GM12878 (cell line): ENCODE results near the gene PRRG4. TPM values are rescaled to one million over a fixed set of nuclear protein-coding genes. Genes with fewer than 3 reads are reported as not detected.
"Not testable (repeated sequence)": the region's sequence is repeated elsewhere in the genome, so short reads cannot be mapped to it uniquely, and the experiment has no call there.

Experiments
- ATAC-seq: fragments of 200-7000 bp; cut with Tn5 transposase; 3 replicates; pipeline ENCODE4 v1.9.1; 2020; ENCODE audit warnings: mild to moderate bottlenecking, moderate library complexity
- BruUV-seq: library from RNA; stranded (reverse); fragments of 400-500 nt; replicated peaks from 2 replicates; lab custom pipeline; 2021; lab: Mats Ljungman, UMichigan
- CTCF ChIA-PET: fragments of 300-600 bp; sonication (Branson Sonifier 250); formaldehyde crosslinking; extraction: SDS; loops from one replicate; lab custom pipeline; 2021; ENCODE audit warnings: inconsistent platforms; lab: Yijun Ruan, JAX
- POLR2A ChIA-PET: fragments of 350-600 bp; formaldehyde crosslinking; extraction: SDS; loops from one replicate; lab custom pipeline; 2021; ENCODE audit warnings: inconsistent platforms; lab: Charles Lee
- RAD21 ChIA-PET: fragments of 300-600 bp; sonication (Branson Sonifier 250); formaldehyde crosslinking; loops from one replicate; lab custom pipeline; 2023; ENCODE audit warnings: antibody characterized with exemption; ENCODE audit not compliant: unreplicated experiment; lab: Charles Lee
- SMC1A ChIA-PET: fragments of 300-600 bp; sonication (Branson Sonifier 250); formaldehyde crosslinking; loops from one replicate; lab custom pipeline; 2023; ENCODE audit not compliant: unreplicated experiment, uncharacterized antibody; lab: Charles Lee
- DNase-seq: peaks from one replicate; pipeline ENCODE4 v3.0.0-alpha.2; 2011; ENCODE audit warnings: low read depth, low spot score
- FAIRE-seq: peaks from 3 replicates; lab custom pipeline; 2011; peaks lifted over from hg19 to GRCh38; lab: Jason Lieb, UNC
- H2AFZ ChIP-seq: 2 replicates; pipeline ENCODE4 v1.6.0; 2011; ENCODE audit warnings: low read depth, low read length, control low read depth; ENCODE audit not compliant: control insufficient read depth
- H3K27ac ChIP-seq: 2 replicates; pipeline ENCODE4 v1.5.1; 2011; ENCODE audit warnings: control low read depth; ENCODE audit not compliant: control insufficient read depth, insufficient read depth
- H3K27me3 ChIP-seq, 2 experiments: replicated peaks in 1 of 2; 2 replicates each; pipeline versions ENCODE4 v1.6.0 to v1.6.1; 2011; ENCODE audit warnings: low read length in 1 of 2; ENCODE audit not compliant: control insufficient read depth in 2 of 2, insufficient read depth in 2 of 2
- H3K36me3 ChIP-seq, 2 experiments: 2 replicates each; pipeline ENCODE4 v1.5.1; 2011; ENCODE audit warnings: low read length in 1 of 2; ENCODE audit not compliant: control insufficient read depth in 2 of 2, insufficient read depth in 2 of 2
- H3K4me1 ChIP-seq: 2 replicates; pipeline ENCODE4 v1.6.1; 2011; ENCODE audit warnings: mild to moderate bottlenecking, low read length, moderate library complexity, mixed read lengths; ENCODE audit not compliant: control insufficient read depth, insufficient read depth
- H3K4me2 ChIP-seq: 2 replicates; pipeline ENCODE4 v1.6.0; 2011; ENCODE audit warnings: control low read depth; ENCODE audit not compliant: control insufficient read depth, insufficient read depth
- H3K4me3 ChIP-seq: fragments of 200-600 bp; sonication (generic); 2 replicates; pipeline ENCODE4 v1.5.1; 2016
- H3K79me2 ChIP-seq: 2 replicates; pipeline ENCODE4 v1.6.0; 2011; ENCODE audit warnings: low read length; ENCODE audit not compliant: control insufficient read depth, insufficient read depth
- H3K9ac ChIP-seq: 2 replicates; pipeline ENCODE4 v1.8.0; 2011; ENCODE audit warnings: low read length, control low read depth, mixed read lengths; ENCODE audit not compliant: control insufficient read depth, insufficient read depth
- H3K9me3 ChIP-seq: replicated peaks from 3 replicates; pipeline ENCODE4 v1.5.1; 2011; ENCODE audit warnings: mild to moderate bottlenecking, low read length; ENCODE audit not compliant: control insufficient read depth, insufficient read depth
- H4K20me1 ChIP-seq: 2 replicates; pipeline ENCODE4 v1.6.0; 2011; ENCODE audit not compliant: control insufficient read depth, insufficient read depth
- HSF1 ChIP-seq: fragments of 150-350 bp; IDR thresholded peaks from 2 replicates; pipeline ENCODE4 v1.6.1; 2014; ENCODE audit warnings: mild to moderate bottlenecking, low read depth, low read length
- WGBS: methylation state at CpG from one replicate; pipeline ENCODE4 v1.1.6; 2016; ENCODE audit warnings: low lambda C conversion rate; ENCODE audit not compliant: insufficient replicate concordance, insufficient coverage; ENCODE audit errors: missing lambda C conversion rate; 5-methylcytosine and 5-hydroxymethylcytosine counted together
- in situ Hi-C: fragments of 300-500 bp; cut with MboI; formaldehyde crosslinking; loops from 9 replicates; pipeline ENCODE4 v1.14.3; 2018; ENCODE audit warnings: mixed read lengths
- intact Hi-C: fragments of 100-400 bp; cut with micrococcal nuclease; formaldehyde crosslinking; loops from one replicate; pipeline ENCODE4 v1.14.2; 2022; ENCODE audit not compliant: unreplicated experiment
- polyA plus RNA-seq, 11 experiments: library from polyadenylated mRNA; depleted of rRNA in 4 of 11; unstranded in 6 of 11; stranded (reverse) in 5 of 11; fragments of >200 nt; fragmentation: Nextera tagmentation in 4 of 11; fragmentation: Illumina TruSeq in 1 of 11; extraction: Ambion mirVana in 4 of 11; extraction: Trizol in 1 of 11; gene quantifications; 1 replicate in 1 of 11; 2 replicates in 10 of 11; pipeline versions ENCODE4 v1.2.1 to v1.2.3, GENCODE V29; 2011 to 2016; ENCODE audit warnings: inconsistent platforms in 2 of 11, missing spikeins in 2 of 11, low read depth in 1 of 11
- total RNA-seq, 4 experiments: library from RNA; depleted of rRNA in 3 of 4; stranded (reverse); fragments of >200 nt in 3 of 4; fragmentation: Illumina TruSeq in 1 of 4; extraction: Trizol in 1 of 4; gene quantifications; 2 replicates each; pipeline versions ENCODE4 v1.2.1 to v1.2.3, GENCODE V29; 2013 to 2021
- TF ChIP-seq, protein P1 (sequence below): fragments of 450-650 bp; formaldehyde crosslinking; IDR thresholded peaks from 2 replicates; pipeline ENCODE4 v1.4.0; 2022; ENCODE audit warnings: mild to moderate bottlenecking, moderate library complexity

The PRRG4 gene
- total and polyA plus RNA-seq, 10 of the 15 experiments (the other 5 are each of a cell fraction or from before 2014, with no cell fraction given): 0.55 to 4.9 (median 1.9) TPM

DNA sequence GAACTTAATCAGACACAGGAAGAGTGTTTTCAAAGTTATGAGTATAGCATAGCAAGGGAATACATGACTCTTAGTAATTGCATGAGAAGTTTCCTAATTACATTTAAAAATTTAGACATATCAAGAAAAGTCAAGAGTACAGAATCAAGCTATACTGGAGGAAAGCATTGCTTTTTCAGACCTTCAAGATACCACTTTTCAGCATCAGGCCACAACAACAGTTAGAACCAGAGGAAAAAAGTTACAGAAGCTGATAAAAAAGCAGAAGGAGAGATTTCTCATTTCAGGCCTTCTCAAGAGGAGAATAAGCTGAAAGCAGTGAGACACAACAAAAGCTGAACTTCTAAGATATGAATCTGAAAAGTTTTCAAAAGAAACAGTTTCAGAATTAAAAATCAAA is 34.8 kb downstream of the PRRG4 start (continued):
- TF ChIP-seq, protein P1, sequence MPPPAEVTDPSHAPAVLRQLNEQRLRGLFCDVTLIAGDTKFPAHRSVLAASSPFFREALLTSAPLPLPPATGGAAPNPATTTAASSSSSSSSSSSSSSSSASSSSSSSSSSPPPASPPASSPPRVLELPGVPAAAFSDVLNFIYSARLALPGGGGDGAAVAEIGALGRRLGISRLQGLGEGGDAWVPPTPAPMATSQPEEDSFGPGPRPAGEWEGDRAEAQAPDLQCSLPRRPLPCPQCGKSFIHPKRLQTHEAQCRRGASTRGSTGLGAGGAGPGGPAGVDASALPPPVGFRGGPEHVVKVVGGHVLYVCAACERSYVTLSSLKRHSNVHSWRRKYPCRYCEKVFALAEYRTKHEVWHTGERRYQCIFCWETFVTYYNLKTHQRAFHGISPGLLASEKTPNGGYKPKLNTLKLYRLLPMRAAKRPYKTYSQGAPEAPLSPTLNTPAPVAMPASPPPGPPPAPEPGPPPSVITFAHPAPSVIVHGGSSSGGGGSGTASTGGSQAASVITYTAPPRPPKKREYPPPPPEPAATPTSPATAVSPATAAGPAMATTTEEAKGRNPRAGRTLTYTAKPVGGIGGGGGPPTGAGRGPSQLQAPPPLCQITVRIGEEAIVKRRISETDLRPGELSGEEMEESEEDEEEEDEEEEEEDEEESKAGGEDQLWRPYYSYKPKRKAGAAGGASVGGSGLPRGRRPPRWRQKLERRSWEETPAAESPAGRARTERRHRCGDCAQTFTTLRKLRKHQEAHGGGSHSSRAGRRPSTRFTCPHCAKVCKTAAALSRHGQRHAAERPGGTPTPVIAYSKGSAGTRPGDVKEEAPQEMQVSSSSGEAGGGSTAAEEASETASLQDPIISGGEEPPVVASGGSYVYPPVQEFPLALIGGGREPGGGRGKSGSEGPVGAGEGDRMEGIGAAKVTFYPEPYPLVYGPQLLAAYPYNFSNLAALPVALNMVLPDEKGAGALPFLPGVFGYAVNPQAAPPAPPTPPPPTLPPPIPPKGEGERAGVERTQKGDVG (CRISPR knock-in tag): no peak
- TF ChIP-seq HSF1: no peak

DNA sequence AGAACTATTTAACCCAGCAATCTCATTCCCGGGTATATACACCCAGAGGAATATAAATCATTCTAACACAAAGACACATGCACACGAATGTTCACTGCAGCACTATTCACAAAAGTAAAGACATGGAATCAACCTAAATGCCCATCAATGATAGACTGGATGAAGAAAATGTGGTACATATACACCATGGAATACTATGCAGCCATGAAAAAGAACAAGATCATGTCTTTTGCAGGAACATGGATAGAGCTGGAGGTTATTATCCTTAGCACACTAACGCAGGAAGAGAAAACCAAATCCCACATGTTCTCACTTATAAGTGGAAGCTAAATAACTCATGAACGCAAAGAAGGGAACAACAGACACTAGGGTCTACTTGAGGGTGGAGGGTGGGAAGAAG is 39.0 kb downstream of the PRRG4 start:
- ChIA-PET POLR2A (interaction anchor here (0.6 kb wide), 2 partner anchors 9 to 29 kb away, joined by 5 to 7 read pairs; no protein-coding TSS in a partner anchor), SMC1A (interaction anchor here (0.6 to 1.0 kb wide), 2 partner anchors 99 to 240 kb away, joined by 3 to 4 read pairs; no protein-coding TSS in a partner anchor), CTCF (interaction anchor here (0.8 to 1.7 kb wide), 2 partner anchors 11 to 60 kb away, joined by 3 to 4 read pairs; no protein-coding TSS in a partner anchor)
- H2AFZ ChIP-seq, H3K4me3 ChIP-seq, H3K9me3 ChIP-seq, DNase-seq, H3K79me2 ChIP-seq, RAD21 ChIA-PET, intact Hi-C loops, H3K27me3 ChIP-seq, H4K20me1 ChIP-seq, in situ Hi-C loops, H3K4me2 ChIP-seq, H3K27ac ChIP-seq, BruUV-seq, H3K9ac ChIP-seq, H3K36me3 ChIP-seq, FAIRE-seq, H3K4me1 ChIP-seq, ATAC-seq: not testable (repeated sequence)
- WGBS: 26% methylated on average over 4 of the region's 4 CpGs
